Activated CD8-positive, alpha-beta memory T cell treated with anti-CD3 and anti-CD28 coated beads, Interleukin-2, amount 10 ng/mL, durations not matched to agents 7 days and 5 days (primary cell): Measurements from ENCODE around the gene MPO. TPM values are rescaled to one million over a fixed set of nuclear protein-coding genes. Genes with fewer than 3 reads are reported as not detected.
A peak's percentile ranks its signal among the peaks of the same experiment; 100 is the strongest.

ENCODE experiments used
- ATAC-seq: fragments of 150-1000 bp; cut with Tn5 transposase; one replicate; pipeline ENCODE4 v1.10.0; 2021; ENCODE audit warnings: moderate library complexity
- CTCF ChIA-PET: fragments of 350-600 bp; sonication (Branson Sonifier 250); formaldehyde crosslinking; loops from one replicate; lab custom pipeline; 2021; ENCODE audit warnings: antibody characterized with exemption; lab: Charles Lee
- DNase-seq: peaks from one replicate; pipeline ENCODE4 v3.0.0-alpha.2; 2020
- H3K27ac Mint-ChIP-seq: one replicate; pipeline ENCODE4 v1.8.0; 2021; ENCODE audit warnings: mild to moderate bottlenecking, mixed read lengths
- H3K27me3 Mint-ChIP-seq: one replicate; pipeline ENCODE4 v1.8.0; 2021; ENCODE audit warnings: mixed read lengths
- H3K36me3 Mint-ChIP-seq: one replicate; pipeline ENCODE4 v1.8.0; 2021; ENCODE audit warnings: mild to moderate bottlenecking, mixed read lengths
- H3K4me1 Mint-ChIP-seq: one replicate; pipeline ENCODE4 v1.8.0; 2021; ENCODE audit warnings: mixed read lengths
- H3K4me3 Mint-ChIP-seq: one replicate; pipeline ENCODE4 v1.8.0; 2021; ENCODE audit warnings: mild to moderate bottlenecking, moderate library complexity, mixed read lengths
- H3K9me3 Mint-ChIP-seq: one replicate; pipeline ENCODE4 v1.8.0; 2022; ENCODE audit warnings: low read depth, mixed read lengths
- total RNA-seq, 2 experiments: library from RNA; stranded (reverse); gene quantifications; one replicate each; pipeline ENCODE4 v1.2.3, GENCODE V29; 2021

MPO gene
- total RNA-seq, 2 experiments from 2014 or later, result 0.09 TPM; not detected in 1

- ATAC-seq (no peak), DNase-seq (peak; percentile 38)
- CTCF ChIA-PET, result interaction anchor here (1.2 to 8.1 kb wide), 24 partner anchors 10 to 171 kb away, joined by 3 to 136 read pairs (median 8); partner anchors contain the start of genes HSF5, RNF43, SUPT4H1 and TSPOAP1
- H3K9me3 Mint-ChIP-seq, result no peaks in the 10 kb centered on the region
- H3K4me1 Mint-ChIP-seq, result peaks cover 14% of the 10 kb centered on the region
- no peak overlapping the region for H3K27ac Mint-ChIP-seq
- peaks cover 10% of the 10 kb centered on the region for H3K36me3 Mint-ChIP-seq
- H3K27me3 Mint-ChIP-seq, result no peaks in the 10 kb centered on the region
- H3K4me3 Mint-ChIP-seq, result no peak overlapping the region
Measured at GRCh38 chr17:58316260-58316960, 35.7 kb upstream of the MPO start.

GRCh38 chr17:58315750-58316149, 35.0 kb upstream of the MPO start:
- CTCF ChIA-PET, result interaction anchor here (0.7 to 8.1 kb wide), 7 partner anchors 11 to 130 kb away, joined by 3 to 136 read pairs (median 11); partner anchors contain the start of genes RNF43 and SUPT4H1
- Mint-ChIP-seq H3K36me3 (peaks cover 8% of the 10 kb centered on the region), H3K27ac (no peak overlapping the region), H3K27me3 (no peaks in the 10 kb centered on the region), H3K4me3 (no peak overlapping the region), H3K9me3 (no peaks in the 10 kb centered on the region), H3K4me1 (peaks cover 14% of the 10 kb centered on the region)
- no peak for ATAC-seq
- DNase-seq, result peak; percentile 4

- no peak overlapping the region for H3K27ac Mint-ChIP-seq
- ATAC-seq, result no peak
- peak; percentile 37 for DNase-seq
- no peaks in the 10 kb centered on the region for H3K9me3 Mint-ChIP-seq
- H3K4me3 Mint-ChIP-seq, result no peak overlapping the region
- peaks cover 7% of the 10 kb centered on the region for H3K36me3 Mint-ChIP-seq
- peaks cover 14% of the 10 kb centered on the region for H3K4me1 Mint-ChIP-seq
- CTCF ChIA-PET, result interaction anchor here (0.7 to 8.1 kb wide), 6 partner anchors 11 to 131 kb away, joined by 3 to 136 read pairs (median 27); partner anchors contain the start of genes RNF43 and SUPT4H1
- no peaks in the 10 kb centered on the region for H3K27me3 Mint-ChIP-seq
Measured at GRCh38 chr17:58315281-58315711, 34.6 kb upstream of the MPO start.

DNA sequence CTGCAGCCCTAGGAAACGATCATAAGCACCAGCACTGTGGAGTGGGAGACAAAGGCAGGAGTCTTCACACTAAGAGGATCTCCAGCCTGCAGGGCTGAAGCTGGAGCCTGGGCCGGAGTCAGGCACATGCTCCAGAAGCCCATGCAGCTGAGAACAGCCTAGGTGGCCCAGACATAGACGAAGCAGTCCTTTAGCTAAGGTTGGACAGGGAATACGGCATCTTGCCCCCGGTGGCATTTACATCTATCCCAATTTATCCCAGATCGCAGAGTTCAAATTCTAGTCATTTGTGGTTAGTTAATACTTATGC, 33.9 kb upstream of the MPO start:
- CTCF ChIA-PET, result interaction anchor here (0.6 to 8.1 kb wide), 6 partner anchors 10 to 131 kb away, joined by 3 to 136 read pairs (median 27); partner anchors contain the start of genes RNF43 and SUPT4H1
- no peak overlapping the region for H3K27ac Mint-ChIP-seq
- H3K4me1 Mint-ChIP-seq, result peaks cover 14% of the 10 kb centered on the region
- H3K9me3 Mint-ChIP-seq, result no peaks in the 10 kb centered on the region
- ATAC-seq (no peak), DNase-seq (peak; percentile 30)
- peaks cover 7% of the 10 kb centered on the region for H3K36me3 Mint-ChIP-seq
- no peak overlapping the region for H3K4me3 Mint-ChIP-seq
- no peaks in the 10 kb centered on the region for H3K27me3 Mint-ChIP-seq

DNA sequence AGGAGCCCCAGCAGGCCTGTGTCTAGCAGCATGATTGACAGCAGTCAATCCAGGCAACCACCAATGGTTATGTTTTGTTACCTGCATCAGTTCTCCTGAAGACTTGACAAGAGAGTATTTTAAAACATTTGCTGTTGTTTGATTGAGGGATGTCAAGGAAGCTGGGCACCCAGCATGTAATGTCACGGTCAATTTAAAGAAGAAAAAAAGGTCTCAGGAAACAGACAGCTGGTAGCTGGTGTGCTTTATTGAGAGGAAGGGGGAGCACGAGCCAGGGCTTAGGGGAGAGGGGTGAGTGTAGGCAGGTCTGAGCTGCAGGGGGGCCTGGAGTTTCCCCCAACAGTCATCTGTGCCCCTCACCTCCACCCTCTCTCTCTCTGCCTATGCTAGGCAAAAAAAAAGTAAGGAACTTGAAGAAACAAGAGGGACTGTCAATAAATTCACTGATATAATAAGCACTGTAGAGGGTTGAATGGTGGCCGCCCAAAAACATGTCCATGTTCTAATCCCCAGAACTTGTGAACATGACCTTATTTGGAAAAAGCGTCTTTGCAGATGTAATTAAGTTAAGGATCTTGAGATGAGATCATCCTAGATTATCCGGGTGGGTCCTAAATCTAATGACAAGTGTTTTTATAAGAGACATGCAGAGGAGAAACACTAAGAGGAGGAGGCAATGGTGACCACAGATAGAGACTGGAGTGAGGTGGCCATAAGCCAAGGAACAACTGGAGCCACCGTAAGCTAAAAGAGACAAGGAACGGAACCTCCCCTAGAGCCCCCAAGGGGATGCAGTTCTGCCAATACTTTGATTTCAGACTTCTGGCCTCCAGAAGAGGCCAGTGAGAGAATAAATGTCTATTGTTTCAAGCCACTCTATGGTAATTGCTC, 33.3 kb upstream of the MPO start:
- ATAC-seq (no peak), DNase-seq (peak; percentile 25)
- Mint-ChIP-seq H3K36me3 (peaks cover 7% of the 10 kb centered on the region), H3K27me3 (no peaks in the 10 kb centered on the region), H3K27ac (no peak overlapping the region), H3K4me3 (no peak overlapping the region), H3K4me1 (peaks cover 14% of the 10 kb centered on the region), H3K9me3 (no peaks in the 10 kb centered on the region)
- CTCF ChIA-PET, result interaction anchor here (0.6 to 8.1 kb wide), 6 partner anchors 9 to 120 kb away, joined by 3 to 136 read pairs (median 27); partner anchors contain the start of genes RNF43 and SUPT4H1

- CTCF ChIA-PET, result interaction anchor here (1.1 to 8.1 kb wide), 4 partner anchors 8 to 126 kb away, joined by 3 to 136 read pairs (median 27); no protein-coding TSS in a partner anchor
- Mint-ChIP-seq H3K36me3 (peaks cover 7% of the 10 kb centered on the region), H3K9me3 (no peaks in the 10 kb centered on the region), H3K4me3 (no peak overlapping the region), H3K4me1 (peaks cover 7% of the 10 kb centered on the region), H3K27ac (no peak overlapping the region), H3K27me3 (no peaks in the 10 kb centered on the region)
- ATAC-seq, result no peak
- peak; percentile 22 for DNase-seq
Measured at GRCh38 chr17:58312829-58313228, 32.1 kb upstream of the MPO start.

- Mint-ChIP-seq H3K4me1 (no peaks in the 10 kb centered on the region), H3K27ac (no peak overlapping the region), H3K9me3 (no peaks in the 10 kb centered on the region), H3K27me3 (no peaks in the 10 kb centered on the region), H3K4me3 (no peak overlapping the region), H3K36me3 (peaks cover 2% of the 10 kb centered on the region)
- DNase-seq (peak; percentile 36), ATAC-seq (no peak)
- CTCF ChIA-PET, result interaction anchor here (1.1 to 8.1 kb wide), 2 partner anchors 30 to 127 kb away, joined by 4 to 136 read pairs; no protein-coding TSS in a partner anchor
Measured at GRCh38 chr17:58312021-58312630, 31.4 kb upstream of the MPO start.

DNA sequence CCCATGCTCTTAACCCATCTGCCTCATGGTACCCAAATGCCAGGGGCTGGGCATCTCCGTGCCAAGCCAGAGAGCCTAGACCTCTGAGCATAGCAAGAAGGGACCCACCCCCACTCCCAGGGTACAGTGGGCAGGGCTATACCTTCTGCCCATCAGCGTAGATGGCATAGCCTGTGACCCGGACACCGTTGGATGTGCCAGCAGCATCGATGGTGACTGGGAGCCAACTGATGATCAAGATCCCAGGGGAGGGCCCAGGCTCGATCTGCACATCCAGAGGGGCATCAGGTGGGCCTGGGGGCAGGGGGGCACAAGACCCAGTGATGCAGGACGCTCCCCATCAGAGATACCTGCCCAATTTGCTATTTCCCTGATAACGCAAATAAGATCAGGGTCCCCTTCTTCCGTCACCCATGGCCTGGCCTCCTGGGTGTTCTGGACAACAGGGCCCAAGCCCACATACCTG, 30.7 kb upstream of the MPO start:
- DNase-seq, result peak; percentile 34
- CTCF ChIA-PET, result interaction anchor here (8.1 kb wide), 1 partner anchor 31 kb away, joined by 136 read pairs; no protein-coding TSS in a partner anchor
- Mint-ChIP-seq H3K36me3 (peaks cover 2% of the 10 kb centered on the region), H3K4me1 (no peaks in the 10 kb centered on the region), H3K27ac (no peak overlapping the region), H3K27me3 (no peaks in the 10 kb centered on the region), H3K9me3 (no peaks in the 10 kb centered on the region), H3K4me3 (no peak overlapping the region)
- ATAC-seq, result no peak

DNA sequence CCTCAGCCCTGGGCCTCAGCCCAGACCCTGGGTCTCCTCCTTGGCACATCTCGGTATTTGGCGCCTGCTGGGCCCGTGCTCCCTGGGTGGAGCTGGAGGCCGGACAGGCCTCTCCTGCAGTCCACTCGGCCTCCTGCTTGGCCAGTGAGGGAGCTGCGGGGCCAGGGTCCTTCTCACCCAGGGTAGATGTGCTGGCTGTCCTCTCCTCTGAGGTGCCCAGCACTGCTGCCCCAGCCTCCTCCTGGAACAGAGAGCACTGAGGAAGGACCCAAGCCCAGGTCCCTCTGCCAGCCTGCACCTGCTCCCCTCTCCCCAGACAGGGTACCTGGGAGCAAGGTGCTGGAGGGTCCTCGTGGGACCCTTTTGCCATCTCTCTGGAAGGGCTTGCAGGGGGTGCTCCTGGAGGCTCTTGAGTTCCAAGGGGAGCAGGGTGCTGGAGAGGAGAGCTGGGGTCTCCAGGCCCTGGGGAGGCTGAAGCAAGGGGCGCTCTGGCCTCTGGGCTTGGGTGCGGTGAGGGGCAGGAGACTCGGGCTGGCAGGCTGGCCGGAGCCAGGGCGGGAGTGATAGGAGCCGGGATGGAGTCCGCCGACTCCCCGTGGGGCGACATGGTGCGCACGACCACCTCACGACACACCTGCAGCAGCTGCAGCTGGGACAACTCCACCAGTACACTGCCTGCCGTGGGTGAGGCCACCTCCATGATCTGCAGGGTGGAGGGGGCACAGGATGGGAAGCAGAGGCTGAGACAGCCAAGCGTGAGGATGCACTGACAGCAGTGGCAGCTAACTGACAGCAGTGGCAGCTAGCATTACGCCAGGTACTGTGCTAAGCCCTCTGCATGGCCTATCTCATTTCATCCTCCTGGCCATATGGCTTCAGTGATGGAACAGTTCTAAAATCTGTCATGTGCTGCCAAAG, 30.0 kb upstream of the MPO start:
- no peak overlapping the region for H3K27ac Mint-ChIP-seq
- H3K4me3 Mint-ChIP-seq, result no peak overlapping the region
- H3K36me3 Mint-ChIP-seq, result peaks cover 2% of the 10 kb centered on the region
- H3K4me1 Mint-ChIP-seq, result no peaks in the 10 kb centered on the region
- ATAC-seq (no peak), DNase-seq (peak; percentile 37)
- no peaks in the 10 kb centered on the region for H3K27me3 Mint-ChIP-seq
- CTCF ChIA-PET, result no interaction called here
- H3K9me3 Mint-ChIP-seq, result no peaks in the 10 kb centered on the region

DNA sequence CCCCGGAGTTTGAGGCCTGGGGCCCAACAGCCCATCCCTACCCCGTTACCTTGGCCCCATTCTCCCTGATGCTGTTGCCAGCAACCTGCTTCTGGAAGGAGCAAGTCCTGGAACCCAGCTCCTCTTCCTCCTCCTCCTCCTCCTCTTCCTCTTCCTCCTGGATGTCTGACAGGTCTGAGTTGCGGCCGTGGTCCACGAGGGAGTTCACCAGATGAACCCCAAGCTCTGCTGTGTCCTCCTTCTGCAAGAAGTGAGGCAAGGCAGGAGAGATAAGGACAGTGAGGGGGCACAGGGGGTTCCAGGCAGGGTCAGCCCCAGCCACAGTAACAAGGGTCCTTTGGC, 29.2 kb upstream of the MPO start:
- ATAC-seq (no peak), DNase-seq (peak; percentile 23)
- Mint-ChIP-seq H3K27me3 (no peaks in the 10 kb centered on the region), H3K36me3 (peaks cover 2% of the 10 kb centered on the region), H3K9me3 (no peaks in the 10 kb centered on the region), H3K27ac (no peak overlapping the region), H3K4me1 (no peaks in the 10 kb centered on the region), H3K4me3 (no peak overlapping the region)
- CTCF ChIA-PET, result interaction anchor here (2.1 kb wide), 1 partner anchor 108 kb away, joined by 5 read pairs; the partner anchor contains the start of gene RNF43

- H3K27me3 Mint-ChIP-seq, result no peaks in the 10 kb centered on the region
- peak; percentile 35 for DNase-seq
- H3K9me3 Mint-ChIP-seq, result no peaks in the 10 kb centered on the region
Measured at GRCh38 chr17:58308985-58309917, 28.5 kb upstream of the MPO start.

More at GRCh38 chr17:58308985-58309917, 28.5 kb upstream of the MPO start:
- H3K4me3 Mint-ChIP-seq, result no peak overlapping the region
- no peaks in the 10 kb centered on the region for H3K4me1 Mint-ChIP-seq
- ATAC-seq, result no peak
- CTCF ChIA-PET, result interaction anchor here (1.3 to 2.1 kb wide), 3 partner anchors 8 to 108 kb away, joined by 3 to 6 read pairs (median 5); partner anchors contain the start of gene RNF43
- peaks cover 2% of the 10 kb centered on the region for H3K36me3 Mint-ChIP-seq
- no peak overlapping the region for H3K27ac Mint-ChIP-seq
